K562 (cell line): ENCODE data around the gene MYL4. TPM values are rescaled to one million over a fixed set of nuclear protein-coding genes. Genes with fewer than 3 reads are reported as not detected.
A peak's percentile ranks its signal among the peaks of the same experiment; 100 is the strongest.

Source experiments
- ATAC-seq: fragments of 200-7000 bp; cut with Tn5 transposase; 3 replicates; pipeline ENCODE4 v1.9.1; 2020; ENCODE audit warnings: moderate library complexity
- BruUV-seq: library from RNA; stranded (reverse); fragments of 400-500 nt; replicated peaks from 2 replicates; lab custom pipeline; 2021; lab: Mats Ljungman, UMichigan
- CTCF ChIA-PET: fragments of 300-600 bp; formaldehyde crosslinking; extraction: SDS; loops from one replicate; lab custom pipeline; 2021; ENCODE audit warnings: low intra/inter-chr PET ratio; lab: Yijun Ruan, JAX
- POLR2A ChIA-PET: fragments of 300-600, 350-650 bp; sonication (Branson Sonifier 250); formaldehyde crosslinking; extraction: SDS; loops from one replicate; lab custom pipeline; 2021; ENCODE audit warnings: antibody characterized with exemption, inconsistent platforms; lab: Yijun Ruan, JAX
- DNase-seq, 4 experiments: peaks; one replicate each; pipeline versions ENCODE4 v3.0.0 to v3.0.0-alpha.2; 2011 to 2018; ENCODE audit warnings: low spot score in 3 of 4, mixed read lengths in 3 of 4; ENCODE audit errors: extremely low read depth in 1 of 4
- FAIRE-seq: peaks from 2 replicates; lab custom pipeline; 2011; peaks lifted over from hg19 to GRCh38; lab: Jason Lieb, UNC
- H2AFZ ChIP-seq: 2 replicates; pipeline ENCODE4 v1.6.0; 2011; ENCODE audit warnings: low read depth, low read length, control low read depth, inconsistent platforms
- H3K27ac ChIP-seq: fragments of 200-600 bp; 3 replicates; pipeline ENCODE4 v1.8.0; 2011; ENCODE audit warnings: low read depth, mild to moderate bottlenecking, control low read depth, inconsistent platforms, low read length, moderate library complexity, mixed read lengths; ENCODE audit errors: extremely low read depth
- H3K27me3 ChIP-seq, 2 experiments: fragments of 300-600 bp in 1 of 2; 2 replicates in 1 of 2; 3 replicates in 1 of 2; pipeline versions ENCODE4 v1.6.0 to v1.8.0; 2011; ENCODE audit warnings: inconsistent platforms in 2 of 2, low read length in 2 of 2, mild to moderate bottlenecking in 1 of 2, mixed read lengths in 1 of 2, moderate library complexity in 1 of 2; ENCODE audit not compliant: control insufficient read depth in 2 of 2, insufficient read depth in 2 of 2
- H3K36me3 ChIP-seq: fragments of 300-600 bp; 3 replicates; pipeline ENCODE4 v1.8.0; 2011; ENCODE audit warnings: mild to moderate bottlenecking, low read length, inconsistent platforms; ENCODE audit not compliant: control insufficient read depth, insufficient read depth
- H3K4me1 ChIP-seq, 2 experiments: fragments of 200-600 bp in 1 of 2; replicated peaks in 1 of 2; 2 replicates in 1 of 2; 3 replicates in 1 of 2; pipeline versions ENCODE4 v1.5.1 to v1.8.0; 2011; ENCODE audit warnings: inconsistent platforms in 2 of 2, low read length in 2 of 2, mild to moderate bottlenecking in 1 of 2, mixed read lengths in 1 of 2, moderate library complexity in 1 of 2; ENCODE audit not compliant: control insufficient read depth in 2 of 2, insufficient read depth in 2 of 2
- H3K4me2 ChIP-seq: 2 replicates; pipeline ENCODE4 v1.6.1; 2011; ENCODE audit warnings: low read length, control low read depth, inconsistent platforms, mixed read lengths; ENCODE audit not compliant: insufficient read depth
- H3K4me3 ChIP-seq: fragments of 200-600 bp; sonication (generic), shearing (Covaris generic); 2 replicates; pipeline ENCODE4 v1.5.1; 2016; ENCODE audit warnings: control low read depth, inconsistent platforms
- H3K79me2 ChIP-seq: fragments of 200-600 bp; 3 replicates; pipeline ENCODE4 v1.8.0; 2011; ENCODE audit warnings: low read length, inconsistent platforms; ENCODE audit not compliant: control insufficient read depth, insufficient read depth
- H3K9ac ChIP-seq, 2 experiments: 2 replicates each; pipeline versions ENCODE4 v1.6.0 to v1.6.1; 2011; ENCODE audit warnings: low read depth in 2 of 2, low read length in 2 of 2, control low read depth in 1 of 2, inconsistent platforms in 1 of 2, mild to moderate bottlenecking in 1 of 2, mixed read lengths in 1 of 2; ENCODE audit not compliant: insufficient read depth in 1 of 2
- H3K9me1 ChIP-seq: one replicate; pipeline ENCODE4 v1.6.0; 2011; ENCODE audit warnings: inconsistent platforms, mild to moderate bottlenecking, low read length, moderate library complexity; ENCODE audit not compliant: control insufficient read depth, insufficient read depth
- H3K9me3 ChIP-seq: replicated peaks from 2 replicates; pipeline ENCODE4 v1.5.1; 2011; ENCODE audit warnings: low read depth, low read length, inconsistent platforms; ENCODE audit not compliant: control insufficient read depth, insufficient read depth
- H4K20me1 ChIP-seq: replicated peaks from 2 replicates; pipeline ENCODE4 v1.6.1; 2011; ENCODE audit warnings: low read length, inconsistent platforms, mixed read lengths; ENCODE audit not compliant: control insufficient read depth, insufficient read depth
- CBFA2T3 ChIP-seq: fragments of 450-650 bp; IDR thresholded peaks from 2 replicates; pipeline ENCODE4 v1.6.1; 2017
- PRMT5 ChIP-seq: sonication (generic); formaldehyde crosslinking; IDR thresholded peaks from 2 replicates; pipeline ENCODE4 v1.5.0; 2020; ENCODE audit warnings: missing genetic modification reagents
- RBM22 ChIP-seq: fragments of 200-400 bp; formaldehyde crosslinking; IDR thresholded peaks from 2 replicates; pipeline ENCODE4 v1.6.1; 2018; ENCODE audit warnings: low read length, low read depth; ENCODE audit not compliant: poor library complexity, severe bottlenecking
- SUPT5H ChIP-seq: fragments of 450-650 bp; IDR thresholded peaks from 2 replicates; pipeline ENCODE4 v1.6.1; 2016
- ZNF12 ChIP-seq: sonication (generic); formaldehyde crosslinking; IDR thresholded peaks from 2 replicates; pipeline ENCODE4 v1.4.0; 2020; ENCODE audit warnings: mild to moderate bottlenecking, missing genetic modification reagents
- WGBS: fragments of 100-300 bp; shearing (Covaris generic); methylation state at CpG from one replicate; pipeline ENCODE4 v1.1.6; 2016; ENCODE audit warnings: low coverage, mixed read lengths; ENCODE audit not compliant: insufficient coverage; ENCODE audit errors: missing lambda C conversion rate; 5-methylcytosine and 5-hydroxymethylcytosine counted together
- in situ Hi-C: fragments of 300-500 bp; cut with MboI; formaldehyde crosslinking; loops from 4 replicates; pipeline ENCODE4 v1.15.0; 2018; ENCODE audit warnings: inconsistent platforms, mixed read lengths
- intact Hi-C: fragments of 100-400 bp; cut with micrococcal nuclease; formaldehyde crosslinking; loops from 2 replicates; pipeline ENCODE4 v1.14.2; 2022
- polyA plus RNA-seq, 8 experiments: library from polyadenylated mRNA; depleted of rRNA in 4 of 8; stranded (reverse) in 5 of 8; unstranded in 3 of 8; fragments of >200 nt; fragmentation: Nextera tagmentation in 2 of 8; fragmentation: Illumina TruSeq in 1 of 8; extraction: Ambion mirVana in 2 of 8; extraction: Trizol in 1 of 8; gene quantifications; 2 replicates each; pipeline versions ENCODE4 v1.2.1 to v1.2.3, GENCODE V29; 2011 to 2014; ENCODE audit warnings: inconsistent platforms in 1 of 8, missing spikeins in 1 of 8
- total RNA-seq, 7 experiments: library from RNA; depleted of rRNA in 6 of 7; stranded (reverse); fragments of >200 nt in 6 of 7; fragmentation: Illumina TruSeq in 2 of 7; extraction: Trizol in 2 of 7; gene quantifications; 2 replicates each; pipeline versions ENCODE4 v1.2.1 to v1.2.3, GENCODE V29; 2011 to 2021; ENCODE audit warnings: low replicate concordance in 1 of 7

MYL4 gene
- total and polyA plus RNA-seq, 9 of the 15 experiments (the other 6 are each of a cell fraction or from before 2014, with no cell fraction given): 117 to 423 (median 221) TPM

DNA sequence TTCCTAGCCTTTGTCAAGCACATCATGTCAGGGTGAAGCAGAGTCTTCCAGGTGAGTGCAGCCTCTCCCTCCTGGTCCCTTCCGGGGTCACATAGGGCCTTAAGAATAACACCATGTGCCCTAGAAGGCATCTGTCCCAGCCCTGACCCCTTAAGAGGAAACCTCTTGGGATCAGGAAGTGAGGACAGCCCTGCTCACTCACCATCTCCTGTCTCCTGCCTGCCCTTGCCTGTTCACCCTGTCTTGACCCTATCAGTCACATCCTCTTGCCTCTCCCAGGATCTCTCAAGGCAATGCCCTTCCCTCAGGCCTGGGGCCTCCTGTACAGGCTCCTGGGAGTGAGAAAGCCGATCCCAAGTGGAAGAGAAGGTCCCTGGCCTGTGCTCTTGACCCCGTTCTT lies 13.9 kb downstream of the MYL4 start:
- Histone ChIP-seq H2AFZ (no peak overlapping the region), H3K36me3 (peaks cover 49% of the 10 kb centered on the region), H3K27ac (no peak overlapping the region), H3K4me3 (no peak overlapping the region), H3K27me3 (no peaks in the 10 kb centered on the region), H3K79me2 (peaks cover 12% of the 10 kb centered on the region; the same call in 2 of the 3 replicates), H3K9me3 (peaks cover 24% of the 10 kb centered on the region), H4K20me1 (no peaks in the 10 kb centered on the region), H3K4me2 (no peak overlapping the region), H3K9ac (no peak overlapping the region), H3K9me1 (no peaks in the 10 kb centered on the region), H3K4me1 (peaks cover 31 to 42% of the 10 kb centered on the region in 2 experiments; a peak in 4 of 5 replicates)
- FAIRE-seq (no peak), DNase-seq (no peak), ATAC-seq (no peak)
- CTCF ChIA-PET: no interaction called here
- in situ Hi-C loops (loop anchor here (10.0 kb wide), 1 partner anchor 392 kb away; no protein-coding TSS in a partner anchor), intact Hi-C loops (no loop called here)
- WGBS: 94% methylated on average over 3 of the region's 3 CpGs
- BruUV-seq: no TSS peak
- TF ChIP-seq ZNF12 (CRISPR knock-in tag) (no peak), SUPT5H (no peak), PRMT5 (CRISPR knock-in tag) (no peak)
- POLR2A ChIA-PET: interaction anchor here (1.0 kb wide), 1 partner anchor 11 kb away, joined by 3 read pairs; no protein-coding TSS in a partner anchor

DNA sequence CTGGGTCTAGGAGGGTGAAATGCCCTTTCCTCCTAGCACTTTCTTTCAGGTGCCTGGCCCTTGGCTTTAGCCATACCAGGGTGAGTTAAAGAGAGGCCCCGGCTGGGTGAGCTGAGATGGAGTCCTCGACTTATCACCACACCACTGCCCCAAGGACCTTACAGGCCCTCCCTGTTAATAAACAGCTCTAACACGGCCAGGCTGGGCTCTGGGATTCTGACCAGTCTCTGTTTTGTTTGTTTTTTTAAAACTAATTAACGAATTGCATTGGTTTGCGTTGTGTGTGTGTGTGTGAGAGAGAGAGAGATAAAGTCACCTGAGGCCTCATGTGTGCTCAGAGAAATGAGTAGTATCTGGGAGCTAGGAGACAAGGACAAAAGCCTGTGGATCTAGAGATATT lies 14.3 kb downstream of the MYL4 start:
- peaks cover 24% of the 10 kb centered on the region for H3K9me3 ChIP-seq
- H3K27me3 ChIP-seq: no peaks in the 10 kb centered on the region
- DNase-seq: no peak
- in situ Hi-C loops: loop anchor here (10.0 kb wide), 1 partner anchor 391 kb away; no protein-coding TSS in a partner anchor
- no TSS peak for BruUV-seq
- TF ChIP-seq RBM22 (no peak), CBFA2T3 (peak; percentile 34)
- TF ChIP-seq, all 486 proteins: peak for 1
- CTCF ChIA-PET: no interaction called here
- Histone ChIP-seq H3K27ac (no peak overlapping the region), H3K36me3 (peaks cover 49% of the 10 kb centered on the region), H3K79me2 (peaks cover 12% of the 10 kb centered on the region; the same call in 2 of the 3 replicates), H2AFZ (no peak overlapping the region), H3K9ac (no peak overlapping the region), H3K4me1 (peaks cover 29 to 38% of the 10 kb centered on the region in 2 experiments; a peak in 4 of 5 replicates), H4K20me1 (no peaks in the 10 kb centered on the region), H3K4me3 (no peak overlapping the region), H3K4me2 (no peak overlapping the region), H3K9me1 (no peaks in the 10 kb centered on the region)
- ATAC-seq: no peak
- 86% methylated on average over 4 of the region's 5 CpGs for WGBS
- FAIRE-seq: no peak
- POLR2A ChIA-PET: interaction anchor here (0.6 to 1.7 kb wide), 3 partner anchors 10 to 113 kb away, joined by 3 to 5 read pairs (median 3); no protein-coding TSS in a partner anchor
- intact Hi-C loops: no loop called here
